HepG2 (cell line): ENCODE data around the gene C1orf50. TPM values are rescaled to one million over a fixed set of nuclear protein-coding genes. Genes with fewer than 3 reads are reported as not detected.
A peak's percentile ranks its signal among the peaks of the same experiment; 100 is the strongest.

Source experiments
- ATAC-seq: fragments of 200-7000 bp; cut with Tn5 transposase; 3 replicates; pipeline ENCODE4 v1.9.1; 2020; ENCODE audit warnings: mild to moderate bottlenecking, moderate library complexity
- BruUV-seq: library from RNA; stranded (reverse); fragments of 400-500 nt; replicated peaks from 2 replicates; lab custom pipeline; 2021; lab: Mats Ljungman, UMichigan
- CTCF ChIA-PET: fragments of 300-600 bp; formaldehyde crosslinking; extraction: SDS; loops from one replicate; lab custom pipeline; 2021; ENCODE audit warnings: low total read pairs, inconsistent platforms, low intra/inter-chr PET ratio; lab: Yijun Ruan, JAX
- POLR2A ChIA-PET: fragments of 350-600 bp; sonication (Branson Sonifier 250); formaldehyde crosslinking; loops from one replicate; lab custom pipeline; 2020; ENCODE audit warnings: antibody characterized with exemption, inconsistent platforms; lab: Yijun Ruan, JAX
- DNase-seq: peaks from one replicate; pipeline ENCODE4 v3.0.0-alpha.2; 2015; ENCODE audit warnings: low spot score
- FAIRE-seq: peaks from 3 replicates; lab custom pipeline; 2011; peaks lifted over from hg19 to GRCh38; lab: Jason Lieb, UNC
- H2AFZ ChIP-seq: one replicate; pipeline ENCODE4 v1.6.1; 2011; ENCODE audit warnings: low read length, inconsistent platforms
- H3K27ac ChIP-seq: fragments of 300-600 bp; 3 replicates; pipeline ENCODE4 v1.8.0; 2011; ENCODE audit warnings: mixed run types, mild to moderate bottlenecking, mixed read lengths, low read length, inconsistent platforms; ENCODE audit not compliant: insufficient read depth; ENCODE audit errors: extremely low read length
- H3K27me3 ChIP-seq, 2 experiments: fragments of 200-600 bp in 1 of 2; 2 replicates in 1 of 2; 3 replicates in 1 of 2; pipeline versions ENCODE4 v1.6.0 to v1.8.0; 2011; ENCODE audit warnings: low read length in 2 of 2, mild to moderate bottlenecking in 2 of 2, moderate library complexity in 2 of 2, inconsistent platforms in 1 of 2; ENCODE audit not compliant: insufficient read depth in 2 of 2, control insufficient read depth in 1 of 2
- H3K36me3 ChIP-seq, 2 experiments: fragments of 200-600 bp in 1 of 2; replicated peaks in 1 of 2; 2 replicates in 1 of 2; 3 replicates in 1 of 2; pipeline versions ENCODE4 v1.5.1 to v1.8.0; 2011; ENCODE audit warnings: low read length in 2 of 2, inconsistent platforms in 1 of 2; ENCODE audit not compliant: insufficient read depth in 2 of 2, control insufficient read depth in 1 of 2
- H3K4me1 ChIP-seq: 2 replicates; pipeline ENCODE4 v1.5.1; 2012; ENCODE audit warnings: low read length, inconsistent platforms; ENCODE audit not compliant: insufficient read depth
- H3K4me2 ChIP-seq: 2 replicates; pipeline ENCODE4 v1.6.0; 2011; ENCODE audit warnings: low read depth, low read length, inconsistent platforms
- H3K4me3 ChIP-seq, 3 experiments: fragments of 200-600 bp in 1 of 3; sonication (generic), shearing (Covaris generic) in 1 of 3; replicated peaks in 1 of 3; 2 replicates each; pipeline ENCODE4 v1.5.1; 2011 to 2016; ENCODE audit warnings: low read length in 3 of 3, inconsistent platforms in 2 of 3, low read depth in 2 of 3, mild to moderate bottlenecking in 2 of 3, control low read depth in 1 of 3, mixed read lengths in 1 of 3; ENCODE audit not compliant: insufficient read depth in 1 of 3
- H3K79me2 ChIP-seq: one replicate; pipeline ENCODE4 v1.6.1; 2011; ENCODE audit warnings: low read length, inconsistent platforms; ENCODE audit not compliant: insufficient read depth
- H3K9ac ChIP-seq: 2 replicates; pipeline ENCODE4 v1.6.0; 2011; ENCODE audit warnings: mild to moderate bottlenecking, low read depth, low read length, inconsistent platforms; ENCODE audit not compliant: insufficient read depth
- H3K9me3 ChIP-seq: 2 replicates; pipeline ENCODE4 v1.5.1; 2012; ENCODE audit warnings: mild to moderate bottlenecking, low read length
- H4K20me1 ChIP-seq: 2 replicates; pipeline ENCODE4 v1.6.0; 2011; ENCODE audit warnings: inconsistent platforms, mild to moderate bottlenecking, low read length, moderate library complexity; ENCODE audit not compliant: insufficient read depth
- BRCA1 ChIP-seq: sonication (generic); formaldehyde crosslinking; IDR thresholded peaks from 2 replicates; pipeline ENCODE4 v1.4.0; 2020; ENCODE audit warnings: missing genetic modification reagents
- DR1 ChIP-seq: sonication (generic); formaldehyde crosslinking; IDR thresholded peaks from 2 replicates; pipeline ENCODE4 v1.8.0; 2021; ENCODE audit warnings: mild to moderate bottlenecking, missing genetic modification reagents, inconsistent platforms
- HNF4A ChIP-seq: sonication (generic); formaldehyde crosslinking; IDR thresholded peaks from 2 replicates; pipeline ENCODE4 v1.4.0; 2020; ENCODE audit warnings: missing genetic modification reagents
- HNF4G ChIP-seq, 2 experiments: sonication (generic) in 1 of 2; formaldehyde crosslinking in 1 of 2; IDR thresholded peaks; 2 replicates each; pipeline versions ENCODE4 v1.4.0 to v1.6.1; 2011 to 2020; ENCODE audit warnings: borderline replicate concordance in 2 of 2, low read depth in 2 of 2, mild to moderate bottlenecking in 2 of 2, low read length in 1 of 2, missing genetic modification reagents in 1 of 2, moderate library complexity in 1 of 2
- MTA1 ChIP-seq: sonication (generic); formaldehyde crosslinking; IDR thresholded peaks from 2 replicates; pipeline ENCODE4 v1.4.0; 2020; ENCODE audit warnings: missing genetic modification reagents, mild to moderate bottlenecking, borderline replicate concordance
- PATZ1 ChIP-seq: sonication (generic); formaldehyde crosslinking; IDR thresholded peaks from 2 replicates; pipeline ENCODE4 v1.4.0; 2020; ENCODE audit warnings: missing genetic modification reagents
- SPEN ChIP-seq: sonication (generic); formaldehyde crosslinking; IDR thresholded peaks from 2 replicates; pipeline ENCODE4 v1.5.1; 2020; ENCODE audit warnings: low read depth, mild to moderate bottlenecking, missing genetic modification reagents
- TFAP4 ChIP-seq: sonication (generic); IDR thresholded peaks from 2 replicates; pipeline ENCODE4 v1.6.1; 2016; ENCODE audit warnings: low read depth, borderline replicate concordance
- TGIF2 ChIP-seq: IDR thresholded peaks from 2 replicates; pipeline ENCODE4 v1.6.1; 2016; ENCODE audit warnings: control low read depth, missing compliant biosample characterization
- ZNF574 ChIP-seq: sonication (generic); formaldehyde crosslinking; IDR thresholded peaks from 2 replicates; pipeline ENCODE4 v1.4.0; 2020; ENCODE audit warnings: missing genetic modification reagents
- ZNF768 ChIP-seq: sonication (generic); formaldehyde crosslinking; IDR thresholded peaks from 2 replicates; pipeline ENCODE4 v1.4.0; 2020; ENCODE audit warnings: missing genetic modification reagents
- WGBS: methylation state at CpG from one replicate; pipeline ENCODE4 v1.1.6; 2017; ENCODE audit warnings: low lambda C conversion rate; 5-methylcytosine and 5-hydroxymethylcytosine counted together
- in situ Hi-C: cut with HindIII; loops from 2 replicates; pipeline ENCODE4 v1.10.0; 2017; ENCODE audit warnings: low pct_unique_long_range_greater_than_20kb; ENCODE audit not compliant: extremely low pct_ligation_motif_present
- intact Hi-C: fragments of 100-400 bp; cut with micrococcal nuclease; formaldehyde crosslinking; loops from one replicate; pipeline ENCODE4 v1.10.0; 2022; ENCODE audit not compliant: unreplicated experiment
- polyA plus RNA-seq, 8 experiments: library from polyadenylated mRNA; depleted of rRNA in 3 of 8; stranded (reverse) in 7 of 8; unstranded in 1 of 8; fragments of >200 nt; fragmentation: Illumina TruSeq in 4 of 8; extraction: Trizol in 4 of 8; gene quantifications; 2 replicates each; pipeline versions ENCODE4 v1.2.1 to v1.2.3, GENCODE V29; 2011 to 2016; ENCODE audit warnings: low read depth in 4 of 8, missing spikeins in 1 of 8, mixed read lengths in 1 of 8; ENCODE audit not compliant: insufficient read depth in 1 of 8
- total RNA-seq, 5 experiments: library from RNA; depleted of rRNA; stranded (reverse); fragments of >200 nt; fragmentation: Illumina TruSeq; extraction: Trizol; gene quantifications; 2 replicates each; pipeline ENCODE4 v1.2.3, GENCODE V29; 2016; ENCODE audit warnings: low read depth in 1 of 5

The C1orf50 gene
- total and polyA plus RNA-seq, 2 of the 13 experiments (the other 11 are each of a cell fraction or from before 2014, with no cell fraction given): 4.3 to 4.8 TPM

GRCh38 chr1:42734201-42735035 is 32.6 kb upstream of the C1orf50 start:
- peak; percentile 25 for DNase-seq
- FAIRE-seq: peak; percentile 36
- no peaks in the 10 kb centered on the region for H3K79me2 ChIP-seq
- no peak overlapping the region for H2AFZ ChIP-seq
- peak; percentile 70 for ATAC-seq
- TF ChIP-seq DR1 (CRISPR knock-in tag) (0 out of 2 replicates have a peak, but pooled peaks have one; percentile 12), TGIF2 (CRISPR knock-in tag) (no peak), TFAP4 (peak; percentile 33; the same call in 1 of the 2 replicates), HNF4A (CRISPR knock-in tag) (peak; percentile 51), ZNF574 (CRISPR knock-in tag) (peak; percentile 22; the same call in 1 of the 2 replicates), SPEN (CRISPR knock-in tag) (no peak), ZNF768 (CRISPR knock-in tag) (peak; percentile 82), MTA1 (CRISPR knock-in tag) (0 out of 2 replicates have a peak, but pooled peaks have one; percentile 29), HNF4G (IDR thresholded peaks at IDR 0.05; ENCODE audit: borderline replicate concordance, low read depth, low read length) (0 out of 2 replicates have a peak, but pooled peaks have one; percentile 23), HNF4G (CRISPR knock-in tag; IDR thresholded peaks at IDR 0.05; ENCODE audit: borderline replicate concordance, low read depth) (no peak), BRCA1 (CRISPR knock-in tag) (no peak), PATZ1 (peak; percentile 76)
- WGBS: 69% methylated on average over 6 of the region's 7 CpGs
- H3K36me3 ChIP-seq: no peaks in the 10 kb centered on the region
- ChIA-PET POLR2A (interaction anchor here (1.1 kb wide), 1 partner anchor 33 kb away, joined by 5 read pairs; the partner anchor contains the start of genes C1orf50 and P3H1), CTCF (no interaction called here)
- no peaks in the 10 kb centered on the region for H4K20me1 ChIP-seq
- no TSS peak for BruUV-seq
- no peak overlapping the region for H3K4me3 ChIP-seq
- H3K4me2 ChIP-seq: peak overlapping the region; percentile 18; the same call in 1 of the 2 replicates
- H3K9ac ChIP-seq: no peak overlapping the region
- no peaks in the 10 kb centered on the region for H3K27me3 ChIP-seq
- intact Hi-C loops (no loop called here), in situ Hi-C loops (loop anchor here (25.0 kb wide), 1 partner anchor 397 kb away; the partner anchor contains the start of gene FOXJ3)
- H3K4me1 ChIP-seq: peaks cover 50% of the 10 kb centered on the region
- no peaks in the 10 kb centered on the region for H3K9me3 ChIP-seq
- no peak overlapping the region for H3K27ac ChIP-seq
